Suppressor macrophage treated with lipopolysaccharide for 1 hour (primary cell): Measurements from ENCODE around the gene PIGS.

Experiments
- DNase-seq, 3 donors: peaks; one replicate each; pipeline ENCODE4 v3.0.0-alpha.2; 2020 to 2022

PIGS gene

GRCh38 chr17:28549236-28550132 lies 21.8 kb downstream of the PIGS start:
- peak; percentile 77 to 91 (median 87) for DNase-seq

GRCh38 chr17:28548417-28549130 lies 22.8 kb downstream of the PIGS start:
- DNase-seq = no peak

- DNase-seq = peak; percentile 84 to 88 (median 85)
Observed at GRCh38 chr17:28547623-28548416, 23.5 kb downstream of the PIGS start.

- DNase-seq = no peak
Observed at GRCh38 chr17:28547096-28547622, 24.2 kb downstream of the PIGS start.

DNA sequence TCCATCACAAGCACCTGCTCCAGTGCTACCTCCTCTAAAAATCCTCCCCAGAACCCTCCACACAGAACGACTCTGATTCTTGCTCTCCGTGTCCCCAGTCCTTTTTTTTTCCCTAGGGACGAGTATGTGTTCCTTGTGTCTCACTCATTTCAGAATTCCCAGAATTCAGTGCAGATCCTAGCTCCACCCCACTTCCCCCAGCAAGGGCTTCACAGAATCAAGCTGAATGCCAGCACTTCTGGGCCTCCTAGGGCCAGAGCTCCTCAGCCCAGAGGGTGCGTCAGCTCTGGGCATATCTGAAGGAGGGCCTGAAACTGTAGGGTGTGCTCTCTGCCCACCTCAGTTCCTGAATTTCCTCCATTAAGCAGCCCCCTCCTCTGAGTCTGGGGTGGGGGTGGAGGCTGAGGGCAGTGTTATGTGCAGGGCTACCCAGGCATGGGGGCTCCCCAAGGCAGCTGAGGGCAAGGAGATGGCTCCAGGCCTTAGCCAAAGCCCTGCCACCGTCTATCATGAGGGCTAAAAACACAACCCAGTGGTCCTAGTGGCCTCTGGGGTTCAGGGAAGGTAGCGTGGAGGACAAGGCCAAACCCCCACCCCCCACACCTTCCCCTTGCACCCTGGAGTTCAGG lies 25.4 kb downstream of the PIGS start:
- no peak for DNase-seq

GRCh38 chr17:28545141-28545503 lies 26.2 kb downstream of the PIGS start:
- DNase-seq = no peak

- no peak for DNase-seq
Observed at GRCh38 chr17:28544402-28545140, 26.8 kb downstream of the PIGS start.

GRCh38 chr17:28541439-28541838 lies 29.9 kb downstream of the PIGS start:
- DNase-seq = no peak

DNA sequence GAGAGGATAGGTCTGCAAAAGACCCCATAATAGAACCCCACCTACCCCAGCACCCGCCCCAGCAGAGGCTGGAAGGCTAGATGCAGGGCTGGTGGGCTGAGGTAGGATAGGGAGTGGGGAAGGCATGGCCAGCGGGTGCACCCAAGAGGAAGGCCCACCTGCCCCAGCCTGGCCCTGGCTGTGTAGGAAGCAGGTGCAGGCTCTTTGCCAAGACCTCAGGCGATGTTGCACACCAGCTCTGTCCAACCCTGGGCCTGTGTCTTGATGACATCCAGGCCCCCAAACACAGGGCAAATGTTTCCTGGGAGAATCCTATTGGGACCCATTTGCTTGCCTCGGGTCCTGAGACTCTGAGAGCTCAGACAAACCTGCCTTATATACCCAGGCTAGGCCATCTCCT lies 31.1 kb downstream of the PIGS start:
- DNase-seq = no peak

DNA sequence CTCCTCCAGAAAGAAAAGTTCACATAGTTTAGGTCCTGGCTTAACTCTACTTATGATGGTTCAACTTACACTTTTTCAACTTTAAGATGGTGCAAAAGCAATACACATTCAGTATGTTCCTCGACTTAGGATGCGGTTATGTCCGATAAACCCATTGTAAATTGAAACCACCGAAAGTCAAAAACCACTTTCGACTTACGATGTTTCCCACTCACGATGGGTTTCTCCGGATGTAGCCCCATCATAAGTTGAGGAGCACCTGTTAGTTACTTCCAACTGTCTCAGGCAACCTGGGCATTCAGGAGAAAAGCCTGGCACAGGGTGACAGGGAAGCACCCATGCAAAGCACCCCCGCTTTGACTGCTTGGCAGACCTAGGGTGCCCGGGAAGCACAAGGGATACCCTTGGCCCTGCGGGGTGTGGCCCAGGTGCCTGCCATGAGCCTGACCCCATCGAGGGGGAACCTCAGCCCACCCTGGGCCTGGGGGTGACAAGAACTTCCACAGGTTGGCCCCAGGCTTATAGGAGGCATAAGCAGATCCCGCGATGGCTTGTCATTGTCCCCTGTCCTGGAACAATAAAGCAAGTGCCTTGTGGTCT lies 32.9 kb downstream of the PIGS start:
- DNase-seq = no peak

GRCh38 chr17:28537219-28537610 lies 34.1 kb downstream of the PIGS start:
- no peak for DNase-seq

DNA sequence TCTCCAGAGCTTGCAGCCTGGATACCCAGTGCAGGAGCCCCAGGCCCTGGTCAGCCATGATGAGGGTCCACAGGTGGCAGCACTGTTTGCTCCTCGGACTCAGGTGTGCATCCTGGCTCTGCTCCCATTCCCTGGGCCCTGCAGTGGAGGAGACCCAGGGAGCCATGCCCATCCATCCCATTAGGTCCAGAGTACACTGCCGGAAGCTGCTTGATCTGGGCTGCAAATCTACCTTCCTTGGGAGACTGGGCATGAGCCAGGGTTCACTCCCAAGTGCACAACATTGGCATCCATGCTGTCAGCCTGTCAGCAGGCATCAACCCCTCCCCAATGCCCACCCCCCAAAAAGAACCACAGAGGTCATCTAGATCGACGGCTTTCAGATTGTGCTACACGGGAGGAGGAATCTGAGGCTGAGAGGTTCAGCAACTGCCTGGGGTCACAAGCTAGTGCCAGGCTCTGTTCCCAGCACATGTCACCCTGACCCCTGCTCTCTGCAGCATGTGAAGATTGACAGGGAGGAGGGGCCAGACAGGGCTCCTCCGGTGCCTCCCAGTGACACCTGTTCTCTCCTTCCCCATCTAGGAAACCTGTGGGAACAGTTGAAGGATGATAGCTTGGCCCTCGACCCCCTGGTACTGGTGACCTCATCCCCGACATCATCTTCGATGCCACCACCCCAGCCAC lies 34.6 kb downstream of the PIGS start:
- DNase-seq = no peak

DNA sequence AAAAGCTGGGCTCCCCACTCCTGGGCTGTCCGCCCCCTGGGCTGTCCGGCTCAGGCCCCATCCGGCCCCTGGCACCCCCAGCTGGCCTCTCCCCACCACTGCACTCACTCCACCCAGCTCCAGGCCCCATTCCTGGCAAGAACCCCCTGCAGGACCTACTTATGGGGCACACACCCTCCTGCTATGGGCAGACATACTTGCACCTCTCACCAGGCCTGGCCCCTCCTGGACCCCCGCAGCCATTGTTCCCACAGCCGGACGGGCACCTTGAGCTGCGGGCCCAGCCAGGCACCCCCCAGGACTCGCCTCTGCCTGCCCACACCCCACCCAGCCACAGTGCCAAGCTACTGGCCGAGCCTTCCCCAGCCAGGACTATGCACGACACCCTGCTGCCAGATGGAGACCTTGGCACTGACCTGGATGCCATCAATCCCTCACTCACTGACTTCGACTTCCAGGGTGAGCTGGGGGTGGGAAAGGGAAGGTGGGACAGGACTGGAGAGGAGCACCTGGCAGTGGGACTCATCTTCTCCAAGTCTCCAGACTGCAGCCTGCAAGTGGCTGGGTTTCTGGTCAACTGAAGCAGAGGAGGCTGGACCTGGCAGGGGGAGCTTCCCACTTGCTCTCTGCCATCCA lies 36.5 kb downstream of the PIGS start:
- no peak for DNase-seq

DNA sequence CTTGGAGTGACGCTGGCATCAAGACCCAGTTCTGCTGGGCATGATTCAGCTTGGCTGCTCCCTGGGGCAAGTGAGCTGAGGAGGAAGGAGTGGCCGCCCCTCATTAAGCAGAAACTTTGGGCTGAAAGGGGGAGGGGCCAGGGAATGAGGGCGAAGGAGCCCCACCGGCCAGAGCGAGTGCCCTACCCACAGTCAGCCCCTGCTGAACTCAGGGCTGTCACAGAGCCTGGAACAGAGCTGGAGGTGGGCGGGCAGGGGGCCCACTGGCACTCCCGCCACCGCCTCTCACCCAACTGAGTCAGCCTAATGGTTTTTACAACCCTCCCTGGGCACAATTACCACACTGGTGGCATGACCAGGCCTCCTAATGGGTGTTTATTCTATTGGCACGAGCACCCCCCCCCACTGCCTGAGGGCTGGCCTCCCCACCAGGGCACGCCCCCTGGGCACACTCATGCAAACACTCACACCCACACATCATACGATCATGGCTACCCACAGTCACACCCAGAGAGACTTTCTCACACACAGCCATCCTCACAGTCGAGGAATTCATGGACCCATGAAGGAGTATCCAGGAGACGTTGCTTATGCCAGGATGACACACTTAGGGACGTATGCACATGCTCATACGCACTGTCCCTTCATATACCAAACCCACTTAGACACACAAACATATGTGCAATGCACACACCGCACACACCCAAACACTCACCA lies 38.1 kb downstream of the PIGS start:
- DNase-seq = peak in 1 of 3 donors; percentile 17

DNA sequence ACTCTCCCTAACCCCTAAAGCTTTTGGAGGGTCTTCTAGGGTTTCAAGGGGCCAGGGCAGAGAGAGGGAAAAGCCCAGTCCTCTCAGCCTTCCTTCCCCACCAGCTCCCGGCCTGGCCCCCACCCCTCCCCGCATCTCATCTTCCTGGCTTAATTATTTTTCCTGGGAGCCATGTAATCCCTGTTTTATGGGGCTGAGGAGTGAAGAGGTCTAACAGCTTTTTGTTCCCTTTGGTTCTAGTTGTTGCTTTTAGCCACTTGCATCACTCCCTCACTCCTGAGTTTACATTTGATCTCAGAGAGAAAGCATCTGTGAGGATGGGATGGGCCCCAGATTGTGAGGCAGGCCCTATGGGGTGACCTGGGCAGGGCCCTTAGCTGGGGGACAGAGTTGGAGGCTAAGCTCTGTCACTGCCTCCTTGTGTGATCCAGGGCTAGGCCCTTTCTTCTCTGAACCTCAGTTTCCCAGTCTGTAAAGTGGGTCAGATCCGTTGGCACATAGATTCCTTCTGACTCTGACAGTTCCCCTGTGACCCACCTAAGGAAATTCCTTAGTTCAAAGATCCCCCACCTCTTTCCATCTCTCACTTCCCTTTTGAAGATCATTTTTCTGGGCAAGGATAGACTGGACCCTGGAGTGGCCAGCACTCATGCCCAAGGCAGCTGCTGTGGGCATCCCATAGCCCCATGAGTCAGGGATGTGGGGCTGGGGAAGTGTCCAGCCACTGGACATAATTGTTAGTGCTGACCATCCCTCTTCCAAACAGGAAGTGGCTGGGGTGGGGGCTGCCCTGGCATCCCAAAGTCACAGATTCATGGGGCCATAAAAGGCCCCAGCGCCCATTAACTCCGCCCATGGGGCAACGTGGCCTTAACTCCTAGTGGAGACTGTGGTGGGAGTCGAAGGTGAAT lies 39.0 kb downstream of the PIGS start:
- DNase-seq = peak; percentile 22 to 45 (median 40)

DNA sequence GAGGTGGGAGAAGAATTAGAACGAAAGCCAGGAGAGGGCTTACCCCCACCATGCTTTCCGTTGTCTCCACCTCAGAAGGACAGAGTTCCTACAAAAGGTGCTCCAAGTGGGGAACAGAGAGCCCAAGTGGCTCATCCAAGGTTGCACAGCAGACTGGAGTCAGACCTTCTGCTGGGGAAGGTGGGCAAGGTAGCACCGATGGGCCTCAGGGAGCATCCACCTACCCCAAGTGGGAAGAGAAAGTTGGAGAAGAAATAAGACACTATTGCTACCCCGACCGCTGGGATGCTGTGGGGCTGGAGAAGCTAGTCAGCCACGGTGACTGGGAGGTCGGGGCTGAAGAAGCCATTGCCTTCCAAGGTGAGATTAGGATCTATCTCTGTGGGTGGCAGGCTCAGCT lies 40.4 kb downstream of the PIGS start:
- no peak for DNase-seq

DNA sequence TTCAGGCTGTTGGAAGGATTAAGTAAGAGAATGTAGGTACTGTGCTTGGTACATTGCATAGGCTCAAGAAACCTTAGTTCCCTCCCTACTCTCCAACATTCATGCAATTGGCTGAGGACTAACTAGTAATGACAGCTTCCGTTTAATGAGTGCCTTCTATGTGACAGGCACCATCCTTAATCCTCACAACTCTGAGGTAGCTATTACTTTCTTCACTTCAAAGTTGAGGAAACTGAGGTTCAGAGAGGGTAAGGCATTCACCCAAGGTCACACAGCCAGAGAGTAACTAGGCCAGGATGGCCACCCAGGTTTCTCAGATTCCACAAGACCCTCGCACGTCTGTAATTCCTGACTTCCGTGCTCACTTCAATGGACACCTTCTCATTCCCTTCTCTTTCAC lies 41.1 kb downstream of the PIGS start:
- no peak for DNase-seq

- DNase-seq = no peak
Observed at GRCh38 chr17:28529013-28529400, 42.3 kb downstream of the PIGS start.
